Peyer's patch (tissue), 4 donors: ENCODE measurements around the gene B3GALT6.

Experiments used
- CTCF ChIP-seq, 6 experiments: fragments of 450-650 bp in 4 of 6; fragments of 200-600 bp in 2 of 6; sonication (generic) in 1 of 6; IDR thresholded peaks; one replicate each; pipeline ENCODE4 v1.5.1; 2017 to 2019; ENCODE audit warnings: antibody characterized with exemption in 6 of 6, mild to moderate bottlenecking in 3 of 6, moderate library complexity in 1 of 6
- POLR2A ChIP-seq, 2 donors: fragments of 450-650 bp; IDR thresholded peaks; one replicate each; pipeline ENCODE4 v1.5.1; 2017; ENCODE audit warnings: antibody characterized with exemption in 2 of 2, mild to moderate bottlenecking in 2 of 2, moderate library complexity in 2 of 2

GRCh38 chr1:1247341-1247913 lies 15.4 kb downstream of the B3GALT6 start:
- TF ChIP-seq CTCF (IDR thresholded peaks at IDR 0.05), result no peak
- no peak for TF ChIP-seq POLR2A (IDR thresholded peaks at IDR 0.05)
